Activated CD4-positive, alpha-beta memory T cell treated with anti-CD3 and anti-CD28 coated beads for 36 hours (primary cell): ENCODE measurements around the gene FAM228A. TPM values are rescaled to one million over a fixed set of nuclear protein-coding genes. Genes with fewer than 3 reads are reported as not detected.
"Not testable (repeated sequence)": the region's sequence is repeated elsewhere in the genome, so short reads cannot be mapped to it uniquely, and the experiment has no call there.

Source experiments
- CTCF ChIA-PET: fragments of 350-600 bp; sonication (Branson Sonifier 250); formaldehyde crosslinking; loops from one replicate; lab custom pipeline; 2021; ENCODE audit warnings: antibody characterized with exemption, inconsistent platforms; lab: Charles Lee
- POLR2A ChIA-PET: fragments of 350-600 bp; sonication (Branson Sonifier 250); formaldehyde crosslinking; loops from one replicate; lab custom pipeline; 2021; ENCODE audit warnings: antibody characterized with exemption; lab: Charles Lee
- DNase-seq: peaks from one replicate; pipeline ENCODE4 v3.0.0-alpha.2; 2020
- H3K27ac Mint-ChIP-seq: one replicate; pipeline ENCODE4 v1.8.0; 2021; ENCODE audit warnings: mixed read lengths
- H3K27me3 Mint-ChIP-seq: one replicate; pipeline ENCODE4 v1.8.0; 2021; ENCODE audit warnings: mixed read lengths
- H3K36me3 Mint-ChIP-seq: one replicate; pipeline ENCODE4 v1.8.0; 2021; ENCODE audit warnings: mixed read lengths
- H3K4me1 Mint-ChIP-seq: one replicate; pipeline ENCODE4 v1.8.0; 2021; ENCODE audit warnings: low read depth, mixed read lengths
- H3K4me3 Mint-ChIP-seq: one replicate; pipeline ENCODE4 v1.8.0; 2021; ENCODE audit warnings: mild to moderate bottlenecking, mixed read lengths
- H3K9me3 Mint-ChIP-seq: one replicate; pipeline ENCODE4 v1.8.0; 2021; ENCODE audit warnings: mixed read lengths
- intact Hi-C: fragments of 100-400 bp; cut with micrococcal nuclease; formaldehyde crosslinking; loops from one replicate; pipeline ENCODE4 v1.15.1; 2023
- total RNA-seq, 2 experiments: library from RNA; stranded (reverse); gene quantifications; one replicate each; pipeline ENCODE4 v1.2.3, GENCODE V29; 2021

Gene FAM228A
- total RNA-seq, 2 experiments from 2014 or later, result 0.12 to 0.17 TPM

- POLR2A ChIA-PET, result no interaction called here
- H3K27me3 Mint-ChIP-seq, result no peaks in the 10 kb centered on the region
- no peak overlapping the region for H3K4me3 Mint-ChIP-seq
- no peak overlapping the region for H3K27ac Mint-ChIP-seq
- H3K36me3 Mint-ChIP-seq, result no peaks in the 10 kb centered on the region
- no peak for DNase-seq
- CTCF ChIA-PET, result no interaction called here
- H3K9me3 Mint-ChIP-seq, result peaks cover 18% of the 10 kb centered on the region
- no peaks in the 10 kb centered on the region for H3K4me1 Mint-ChIP-seq
- intact Hi-C loops, result no loop called here
These were observed 17.0 kb downstream of the FAM228A start for GRCh38 chr2:24191848-24192247.

GRCh38 chr2:24197213-24197612 lies 22.4 kb downstream of the FAM228A start:
- DNase-seq, H3K27ac Mint-ChIP-seq, H3K4me3 Mint-ChIP-seq, H3K27me3 Mint-ChIP-seq, POLR2A ChIA-PET, intact Hi-C loops, CTCF ChIA-PET, H3K4me1 Mint-ChIP-seq: not testable (repeated sequence)
- Mint-ChIP-seq H3K36me3 (peaks cover 20% of the 10 kb centered on the region), H3K9me3 (peaks cover 22% of the 10 kb centered on the region)

- H3K4me1 Mint-ChIP-seq, result no peaks in the 10 kb centered on the region
- H3K9me3 Mint-ChIP-seq, result peaks cover 15% of the 10 kb centered on the region
- H3K27ac Mint-ChIP-seq, result no peak overlapping the region
- intact Hi-C loops, result no loop called here
- no peak for DNase-seq
- ChIA-PET POLR2A (no interaction called here), CTCF (no interaction called here)
- peaks cover 39% of the 10 kb centered on the region for H3K36me3 Mint-ChIP-seq
- no peaks in the 10 kb centered on the region for H3K27me3 Mint-ChIP-seq
- H3K4me3 Mint-ChIP-seq, result no peak overlapping the region
These were observed 25.2 kb downstream of the FAM228A start for GRCh38 chr2:24199968-24200590.

- Mint-ChIP-seq H3K4me1 (no peaks in the 10 kb centered on the region), H3K27me3 (no peaks in the 10 kb centered on the region), H3K27ac (no peak overlapping the region), H3K9me3 (peaks cover 10% of the 10 kb centered on the region), H3K4me3 (no peak overlapping the region), H3K36me3 (peaks cover 42% of the 10 kb centered on the region)
- CTCF ChIA-PET, result interaction anchor here (1.3 kb wide), 1 partner anchor 33 kb away, joined by 4 read pairs; no protein-coding TSS in a partner anchor
- DNase-seq, result no peak
- POLR2A ChIA-PET, result no interaction called here
- intact Hi-C loops, result no loop called here
These were observed 25.9 kb downstream of the FAM228A start for GRCh38 chr2:24200799-24201198.

- H3K4me1 Mint-ChIP-seq, result no peaks in the 10 kb centered on the region
- no peak overlapping the region for H3K4me3 Mint-ChIP-seq
- H3K36me3 Mint-ChIP-seq, result peaks cover 51% of the 10 kb centered on the region
- ChIA-PET CTCF (no interaction called here), POLR2A (no interaction called here)
- DNase-seq, result no peak
- no peak overlapping the region for H3K27ac Mint-ChIP-seq
- intact Hi-C loops, result no loop called here
- H3K9me3 Mint-ChIP-seq, result no peaks in the 10 kb centered on the region
- no peaks in the 10 kb centered on the region for H3K27me3 Mint-ChIP-seq
These were observed 28.4 kb downstream of the FAM228A start for GRCh38 chr2:24203029-24203786.

- ChIA-PET CTCF (no interaction called here), POLR2A (no interaction called here)
- Mint-ChIP-seq H3K27ac (no peak overlapping the region), H3K36me3 (peaks cover 52% of the 10 kb centered on the region), H3K4me3 (no peak overlapping the region), H3K4me1 (no peaks in the 10 kb centered on the region), H3K27me3 (no peaks in the 10 kb centered on the region), H3K9me3 (no peaks in the 10 kb centered on the region)
- intact Hi-C loops, result no loop called here
- DNase-seq, result no peak
These were observed 28.9 kb downstream of the FAM228A start for GRCh38 chr2:24203787-24204150.

GRCh38 chr2:24204505-24204904 lies 29.7 kb downstream of the FAM228A start:
- ChIA-PET CTCF (no interaction called here), POLR2A (no interaction called here)
- intact Hi-C loops, result no loop called here
- Mint-ChIP-seq H3K4me1 (no peaks in the 10 kb centered on the region), H3K9me3 (no peaks in the 10 kb centered on the region), H3K36me3 (peaks cover 49% of the 10 kb centered on the region), H3K27me3 (no peaks in the 10 kb centered on the region), H3K4me3 (no peak overlapping the region), H3K27ac (no peak overlapping the region)
- DNase-seq, result no peak

- CTCF ChIA-PET, result no interaction called here
These were observed 30.3 kb downstream of the FAM228A start for GRCh38 chr2:24205131-24205530.

GRCh38 chr2:24206242-24206641 lies 31.4 kb downstream of the FAM228A start:
- ChIA-PET CTCF (no interaction called here), POLR2A (no interaction called here)
- Mint-ChIP-seq H3K27me3 (no peaks in the 10 kb centered on the region), H3K36me3 (peaks cover 55% of the 10 kb centered on the region), H3K9me3 (no peaks in the 10 kb centered on the region), H3K4me1 (no peaks in the 10 kb centered on the region), H3K27ac (no peak overlapping the region), H3K4me3 (no peak overlapping the region)
- no peak for DNase-seq
- intact Hi-C loops, result no loop called here

More at GRCh38 chr2:24205131-24205530, 30.3 kb downstream of the FAM228A start:
- H3K9me3 Mint-ChIP-seq, result no peaks in the 10 kb centered on the region
- H3K4me1 Mint-ChIP-seq, result no peaks in the 10 kb centered on the region
- no peak overlapping the region for H3K27ac Mint-ChIP-seq
- POLR2A ChIA-PET, result no interaction called here
- H3K4me3 Mint-ChIP-seq, result no peak overlapping the region
- no peaks in the 10 kb centered on the region for H3K27me3 Mint-ChIP-seq
- intact Hi-C loops, result no loop called here
- H3K36me3 Mint-ChIP-seq, result peaks cover 56% of the 10 kb centered on the region
- DNase-seq, result no peak

- no peaks in the 10 kb centered on the region for H3K27me3 Mint-ChIP-seq
- DNase-seq, result no peak
- no peaks in the 10 kb centered on the region for H3K4me1 Mint-ChIP-seq
- no peak overlapping the region for H3K27ac Mint-ChIP-seq
- CTCF ChIA-PET, result no interaction called here
- POLR2A ChIA-PET, result no interaction called here
- H3K4me3 Mint-ChIP-seq, result no peak overlapping the region
- H3K36me3 Mint-ChIP-seq, result peaks cover 54% of the 10 kb centered on the region
- intact Hi-C loops, result no loop called here
- no peaks in the 10 kb centered on the region for H3K9me3 Mint-ChIP-seq
These were observed 31.9 kb downstream of the FAM228A start for GRCh38 chr2:24206714-24207113.

GRCh38 chr2:24207359-24207758 lies 32.5 kb downstream of the FAM228A start:
- no peak overlapping the region for H3K4me3 Mint-ChIP-seq
- no peak overlapping the region for H3K27ac Mint-ChIP-seq
- intact Hi-C loops, result no loop called here
- DNase-seq, result no peak
- H3K4me1 Mint-ChIP-seq, result no peaks in the 10 kb centered on the region
- CTCF ChIA-PET, result interaction anchor here (1.2 kb wide), 1 partner anchor 44 kb away, joined by 3 read pairs; no protein-coding TSS in a partner anchor
- peaks cover 57% of the 10 kb centered on the region for H3K36me3 Mint-ChIP-seq
- H3K9me3 Mint-ChIP-seq, result no peaks in the 10 kb centered on the region
- H3K27me3 Mint-ChIP-seq, result no peaks in the 10 kb centered on the region
- POLR2A ChIA-PET, result no interaction called here

GRCh38 chr2:24208490-24208889 lies 33.6 kb downstream of the FAM228A start:
- DNase-seq, result no peak
- Mint-ChIP-seq H3K4me3 (no peak overlapping the region), H3K27me3 (no peaks in the 10 kb centered on the region), H3K27ac (no peak overlapping the region), H3K36me3 (peaks cover 59% of the 10 kb centered on the region), H3K4me1 (no peaks in the 10 kb centered on the region), H3K9me3 (no peaks in the 10 kb centered on the region)
- CTCF ChIA-PET, result interaction anchor here (1.2 kb wide), 1 partner anchor 45 kb away, joined by 3 read pairs; no protein-coding TSS in a partner anchor
- intact Hi-C loops, result no loop called here
- POLR2A ChIA-PET, result no interaction called here
